SK-N-SH (cell line): Measurements from ENCODE around the gene WDR75. TPM values are rescaled to one million over a fixed set of nuclear protein-coding genes. Genes with fewer than 3 reads are reported as not detected.

Source experiments
- CTCF ChIA-PET: fragments of 300-600, 350-600 bp; formaldehyde crosslinking; extraction: SDS; loops from one replicate; lab custom pipeline; 2021; lab: Yijun Ruan, JAX
- POLR2A ChIA-PET: fragments of 350-600 bp; sonication (Branson Sonifier 250); formaldehyde crosslinking; extraction: SDS; loops from one replicate; lab custom pipeline; 2020; ENCODE audit warnings: antibody characterized with exemption, inconsistent platforms; lab: Yijun Ruan, JAX
- DNase-seq: peaks from one replicate; pipeline ENCODE4 v3.0.0; 2012
- H2AFZ ChIP-seq: fragments of 200-600 bp; sonication (generic); 2 replicates; pipeline ENCODE4 v1.8.1; 2016; ENCODE audit warnings: antibody characterized with exemption, mild to moderate bottlenecking, low read depth
- H3F3A ChIP-seq: fragments of 200-600 bp; sonication (generic); replicated peaks from 2 replicates; pipeline ENCODE3; 2016; ENCODE audit warnings: antibody characterized with exemption, mild to moderate bottlenecking; ENCODE audit not compliant: insufficient read depth
- H3K27ac ChIP-seq, 2 experiments: fragments of 200-500 bp in 1 of 2; fragments of 200-600 bp in 1 of 2; sonication (Bioruptor generic) in 1 of 2; sonication (generic), shearing (Covaris generic) in 1 of 2; 2 replicates each; pipeline versions ENCODE4 v1.5.1 to v1.6.1; 2014 to 2016; ENCODE audit warnings: low read depth in 2 of 2, inconsistent platforms in 1 of 2, low read length in 1 of 2, mild to moderate bottlenecking in 1 of 2, mixed read lengths in 1 of 2
- H3K27me3 ChIP-seq: fragments of 200-600 bp; sonication (generic), shearing (Covaris generic); 2 replicates; pipeline ENCODE4 v1.6.1; 2016; ENCODE audit warnings: mixed run types; ENCODE audit not compliant: insufficient read depth
- H3K36me3 ChIP-seq, 2 experiments: fragments of 200-500 bp in 1 of 2; fragments of 200-600 bp in 1 of 2; sonication (Bioruptor generic) in 1 of 2; sonication (generic) in 1 of 2; replicated peaks in 1 of 2; 2 replicates each; pipeline versions ENCODE3 to v1.5.1; 2014 to 2016; ENCODE audit warnings: low read length in 1 of 2, mild to moderate bottlenecking in 1 of 2; ENCODE audit not compliant: insufficient read depth in 2 of 2, control insufficient read depth in 1 of 2
- H3K4me1 ChIP-seq, 2 experiments: fragments of 200-500 bp in 1 of 2; fragments of 200-600 bp in 1 of 2; sonication (Bioruptor generic) in 1 of 2; sonication (generic), shearing (Covaris generic) in 1 of 2; 2 replicates each; pipeline versions ENCODE4 v1.5.1 to v1.6.1; 2014 to 2016; ENCODE audit warnings: low read depth in 1 of 2, low read length in 1 of 2, mixed run types in 1 of 2; ENCODE audit not compliant: insufficient read depth in 2 of 2, control insufficient read depth in 1 of 2
- H3K4me2 ChIP-seq: fragments of 200-600 bp; sonication (generic), shearing (Covaris generic); 2 replicates; pipeline ENCODE4 v1.6.1; 2017; ENCODE audit warnings: mixed run types
- H3K4me3 ChIP-seq, 2 experiments: fragments of 200-500 bp in 1 of 2; fragments of 200-600 bp in 1 of 2; sonication (Bioruptor generic) in 1 of 2; sonication (generic), shearing (Covaris generic) in 1 of 2; 2 replicates each; pipeline versions ENCODE4 v1.5.1 to v1.8.1; 2014 to 2016; ENCODE audit warnings: low read depth in 2 of 2, inconsistent platforms in 1 of 2, low read length in 1 of 2, mild to moderate bottlenecking in 1 of 2, mixed read lengths in 1 of 2, moderate library complexity in 1 of 2
- H3K79me2 ChIP-seq: fragments of 200-600 bp; sonication (generic); 2 replicates; pipeline ENCODE4 v1.8.1; 2017; ENCODE audit warnings: mild to moderate bottlenecking; ENCODE audit not compliant: insufficient read depth
- H3K9ac ChIP-seq: fragments of 200-600 bp; sonication (generic); 2 replicates; pipeline ENCODE4 v1.6.1; 2017; ENCODE audit warnings: mixed run types
- H3K9me2 ChIP-seq: fragments of 200-600 bp; sonication (generic); 2 replicates; pipeline ENCODE4 v1.6.1; 2017; ENCODE audit warnings: mixed run types
- H3K9me3 ChIP-seq: fragments of 200-600 bp; sonication (generic); 2 replicates; pipeline ENCODE4 v1.6.1; 2017; ENCODE audit warnings: mixed run types, mild to moderate bottlenecking, moderate library complexity
- H4K20me1 ChIP-seq: fragments of 200-600 bp; sonication (generic); 2 replicates; pipeline ENCODE4 v1.6.1; 2017; ENCODE audit warnings: mild to moderate bottlenecking, mixed run types; ENCODE audit not compliant: insufficient read depth
- CHD2 ChIP-seq: fragments of 150-350 bp; IDR thresholded peaks from 2 replicates; pipeline ENCODE4 v1.6.1; 2018; ENCODE audit warnings: low read length; ENCODE audit not compliant: partially characterized antibody
- EP300 ChIP-seq, 2 experiments: IDR thresholded peaks; 2 replicates each; pipeline versions ENCODE4 v1.4.0 to v1.6.1; 2012; ENCODE audit warnings: borderline replicate concordance in 1 of 2, low read depth in 1 of 2, low read length in 1 of 2
- EZH2phosphoT487 ChIP-seq: fragments of 200-600 bp; sonication (generic); IDR thresholded peaks from 2 replicates; pipeline ENCODE4 v1.6.1; 2017; ENCODE audit warnings: low read depth, mixed run types, mild to moderate bottlenecking, antibody characterized with exemption, moderate library complexity, borderline replicate concordance
- FOSL2 ChIP-seq: IDR thresholded peaks from 2 replicates; pipeline ENCODE4 v1.4.0; 2012; ENCODE audit warnings: low read depth, mild to moderate bottlenecking, moderate library complexity, borderline replicate concordance
- FOXJ3 ChIP-seq: sonication (generic); formaldehyde crosslinking; IDR thresholded peaks from 2 replicates; pipeline ENCODE4 v1.5.1; 2020; ENCODE audit warnings: mild to moderate bottlenecking, missing genetic modification reagents
- GABPA ChIP-seq: IDR thresholded peaks from 2 replicates; pipeline ENCODE4 v1.4.0; 2012; ENCODE audit warnings: low read depth, mild to moderate bottlenecking
- GATA2 ChIP-seq: sonication (generic); formaldehyde crosslinking; IDR thresholded peaks from 2 replicates; pipeline ENCODE4 v1.5.0; 2020; ENCODE audit warnings: mild to moderate bottlenecking, missing genetic modification reagents
- IRF3 ChIP-seq: fragments of 150-350 bp; IDR thresholded peaks from 2 replicates; pipeline ENCODE4 v1.6.1; 2016; ENCODE audit warnings: mild to moderate bottlenecking, low read depth, low read length
- JUND ChIP-seq: IDR thresholded peaks from 2 replicates; pipeline ENCODE4 v1.4.0; 2012
- MAX ChIP-seq: IDR thresholded peaks from 2 replicates; pipeline ENCODE4 v1.4.0; 2012; ENCODE audit warnings: low read depth
- MEF2A ChIP-seq: IDR thresholded peaks from 2 replicates; pipeline ENCODE4 v1.4.0; 2012; ENCODE audit warnings: low read depth, borderline replicate concordance
- MXI1 ChIP-seq: IDR thresholded peaks from 2 replicates; pipeline ENCODE4 v1.6.1; 2012; ENCODE audit warnings: mild to moderate bottlenecking, low read depth, low read length, improper control_type of control experiment
- NFIC ChIP-seq: IDR thresholded peaks from 2 replicates; pipeline ENCODE4 v1.4.0; 2012; ENCODE audit warnings: borderline replicate concordance
- NRF1 ChIP-seq: IDR thresholded peaks from 2 replicates; pipeline ENCODE4 v1.6.1; 2012; ENCODE audit warnings: low read depth, mild to moderate bottlenecking, low read length
- POLR2AphosphoS5 ChIP-seq: IDR thresholded peaks from 2 replicates; pipeline ENCODE4 v1.6.1; 2012; ENCODE audit warnings: low read depth, low read length
- RAD21 ChIP-seq: IDR thresholded peaks from 2 replicates; pipeline ENCODE4 v1.6.1; 2012; ENCODE audit warnings: mild to moderate bottlenecking, low read length
- REST ChIP-seq: IDR thresholded peaks from 2 replicates; pipeline ENCODE4 v1.6.1; 2012; ENCODE audit warnings: mild to moderate bottlenecking, low read depth, low read length, moderate library complexity
- RFX5 ChIP-seq: IDR thresholded peaks from 2 replicates; pipeline ENCODE4 v1.6.1; 2012; ENCODE audit warnings: mild to moderate bottlenecking, improper control_type of control experiment, low read length
- RXRA ChIP-seq: IDR thresholded peaks from 2 replicates; pipeline ENCODE4 v1.4.0; 2012; ENCODE audit warnings: low read depth, mild to moderate bottlenecking, borderline replicate concordance
- SIN3A ChIP-seq: IDR thresholded peaks from 2 replicates; pipeline ENCODE4 v1.6.1; 2012; ENCODE audit warnings: low read depth, mild to moderate bottlenecking, low read length, moderate library complexity, borderline replicate concordance
- SMC3 ChIP-seq: IDR thresholded peaks from 2 replicates; pipeline ENCODE4 v1.6.1; 2012; ENCODE audit warnings: low read depth, low read length, improper control_type of control experiment
- TCF12 ChIP-seq: IDR thresholded peaks from 2 replicates; pipeline ENCODE4 v1.4.0; 2012
- ZBTB33 ChIP-seq: IDR thresholded peaks from 2 replicates; pipeline ENCODE4 v1.4.0; 2012; ENCODE audit warnings: low read depth, borderline replicate concordance
- WGBS: methylation state at CpG from one replicate; pipeline ENCODE4 v1.1.6; 2017; ENCODE audit warnings: low lambda C conversion rate; 5-methylcytosine and 5-hydroxymethylcytosine counted together
- polyA plus RNA-seq, 3 experiments: library from polyadenylated mRNA; depleted of rRNA; stranded (reverse); fragments of >200 nt; gene quantifications; 2 replicates each; pipeline ENCODE4 v1.2.3, GENCODE V29; 2012

WDR75 gene
- 25.6 and 37.4 TPM in 2 replicates for polyA plus RNA-seq (2012; rRNA removed)
- polyA plus RNA-seq (2012; cell fraction: cytosol; rRNA removed), result 31.5 and 35.6 TPM in 2 replicates
- polyA plus RNA-seq (2012; cell fraction: nucleus; rRNA removed), result 40.2 and 84.1 TPM in 2 replicates

- Histone ChIP-seq H3K27me3 (no peaks in the 10 kb centered on the region), H3K27ac (peak within 1 kb of the TSS; percentile 87 to 96), H3K4me1 (peaks cover 7 to 12% of the 10 kb centered on the region in 2 experiments; a peak in 3 of 4 replicates), H3K4me2 (peak within 1 kb of the TSS; percentile 79), H3K79me2 (peaks cover 56% of the 10 kb centered on the region), H4K20me1 (no peaks in the 10 kb centered on the region; the same call in 1 of the 2 replicates), H3K36me3 (peaks cover 10 to 16% of the 10 kb centered on the region in 2 experiments), H3K4me3 (peak within 1 kb of the TSS; percentile 78 to 87), H3K9ac (peak within 1 kb of the TSS; percentile 95), H3F3A (no peaks in the 10 kb centered on the region), H3K9me3 (no peaks in the 10 kb centered on the region), H3K9me2 (no peaks in the 10 kb centered on the region), H2AFZ (peak within 1 kb of the TSS; percentile 83)
- WGBS, result 2% methylated on average over 46 of the region's 48 CpGs
- ChIA-PET CTCF (interaction anchor here (1.0 kb wide), 1 partner anchor 10 kb away, joined by 5 read pairs; no protein-coding TSS in a partner anchor), POLR2A (interaction anchor here (1.2 to 2.2 kb wide), 2 partner anchors 139 to 322 kb away, joined by 4 to 9 read pairs; partner anchors contain the start of genes OSGEPL1 and SLC40A1)
- DNase-seq, result peak; percentile 87
- TF ChIP-seq IRF3 (no peak), MEF2A (no peak), REST (0 out of 2 replicates have a peak, but pooled peaks have one; percentile 41), JUND (no peak), EZH2phosphoT487 (no peak), ZBTB33 (peak; percentile 86), FOSL2 (no peak), MXI1 (peak; percentile 93), NFIC (no peak), CHD2 (peak; percentile 68), RXRA (no peak), TCF12 (no peak; the same call in 1 of the 2 replicates), NRF1 (peak; percentile 43), GATA2 (CRISPR knock-in tag) (no peak; the same call in 1 of the 2 replicates), RFX5 (no peak; the same call in 1 of the 2 replicates), SMC3 (no peak), SIN3A (0 out of 2 replicates have a peak, but pooled peaks have one; percentile 61), FOXJ3 (CRISPR knock-in tag) (no peak), GABPA (peak; percentile 73), RAD21 (no peak), EP300 (IDR thresholded peaks at IDR 0.05; ENCODE audit: borderline replicate concordance in 1 of 2, low read depth in 1 of 2, low read length in 1 of 2) (no peak), POLR2AphosphoS5 (peak; percentile 93), MAX (peak; percentile 68)
These were observed at the start of gene WDR75 for GRCh38 chr2:189440947-189441708. Gene WDR75 (plus strand): TSS chr2:189441474. CDS start chr2:189441493, 19 bp downstream.
